LNCaP clone FGC (cell line): ENCODE results near the gene PRORP.

Source experiments
- DNase-seq: peaks from one replicate; pipeline ENCODE4 v3.0.0-alpha.2; 2011; ENCODE audit warnings: low read depth
- H3K4me3 ChIP-seq: 2 replicates; pipeline ENCODE4 v1.5.1; 2011; ENCODE audit warnings: mild to moderate bottlenecking, low read depth, low read length, control low read depth
- CTCF ChIP-seq: IDR thresholded peaks from 2 replicates; pipeline ENCODE4 v1.5.1; 2012; ENCODE audit warnings: mild to moderate bottlenecking; ENCODE audit not compliant: control insufficient read depth, insufficient read depth; ENCODE audit errors: extremely low read depth

The PRORP gene

GRCh38 chr14:35121026-35121886 is 1.1 kb upstream of the PRORP start:
- peak overlapping the region; percentile 76 for H3K4me3 ChIP-seq
- TF ChIP-seq CTCF: no peak
- DNase-seq: no peak

GRCh38 chr14:35122696-35123387 is 490 bp downstream of the PRORP start:
- peak overlapping the region; percentile 76 for H3K4me3 ChIP-seq
- DNase-seq: no peak
- no peak for TF ChIP-seq CTCF

GRCh38 chr14:35123388-35123703 is 994 bp downstream of the PRORP start:
- TF ChIP-seq CTCF: no peak
- DNase-seq: no peak
- peak overlapping the region; percentile 76 for H3K4me3 ChIP-seq

- no peak overlapping the region for H3K4me3 ChIP-seq
- no peak for TF ChIP-seq CTCF
- no peak for DNase-seq
Observed at GRCh38 chr14:35124127-35124526, 1.8 kb downstream of the PRORP start.

- DNase-seq: no peak
- TF ChIP-seq CTCF: no peak
- H3K4me3 ChIP-seq: no peak overlapping the region
Observed at GRCh38 chr14:35133542-35134328, 11.4 kb downstream of the PRORP start.

- no peak for DNase-seq
- TF ChIP-seq CTCF: no peak
- no peak overlapping the region for H3K4me3 ChIP-seq
Observed at GRCh38 chr14:35134329-35135123, 12.2 kb downstream of the PRORP start.
